Eye (tissue), 1 donor: ENCODE data around the gene CTDP1.

Source experiments
- DNase-seq: peaks from one replicate; pipeline ENCODE4 v3.0.0-alpha.2; 2015

CTDP1 gene

GRCh38 chr18:79679552-79680099, at the start of gene CTDP1:
Gene CTDP1 (plus strand): TSS chr18:79679803. CDS start chr18:79679948, 145 bp downstream.
- DNase-seq, result peak; percentile 98

GRCh38 chr18:79630281-79631095, 49.1 kb upstream of the CTDP1 start:
- no peak for DNase-seq

- no peak for DNase-seq
Observed at GRCh38 chr18:79631096-79631507, 48.5 kb upstream of the CTDP1 start.

- DNase-seq, result no peak
Observed at GRCh38 chr18:79631761-79632446, 47.7 kb upstream of the CTDP1 start.

- DNase-seq, result no peak
Observed at GRCh38 chr18:79632765-79633164, 46.8 kb upstream of the CTDP1 start.

DNA sequence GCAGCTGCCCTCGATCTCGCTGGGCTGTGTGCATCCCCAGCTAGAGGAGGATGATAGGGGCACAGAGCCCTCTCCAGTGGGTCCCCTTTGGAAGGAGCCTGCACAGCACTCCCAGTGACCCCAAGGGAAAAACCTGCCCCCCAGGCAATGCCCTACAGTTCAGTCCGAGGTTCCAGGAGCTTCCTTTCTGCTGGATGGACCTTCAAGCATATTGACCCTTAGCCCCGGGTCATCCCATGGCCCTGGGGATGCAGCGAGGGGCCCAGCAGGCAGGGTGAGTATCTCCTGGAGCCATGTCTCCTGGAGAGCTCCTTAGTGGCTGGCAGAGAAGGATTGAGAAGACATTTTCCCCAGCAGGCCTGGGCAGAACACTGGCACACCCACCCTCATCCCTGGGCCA, 45.4 kb upstream of the CTDP1 start:
- DNase-seq, result no peak

- DNase-seq, result no peak
Observed at GRCh38 chr18:79634593-79635426, 44.8 kb upstream of the CTDP1 start.

GRCh38 chr18:79635427-79635726, 44.2 kb upstream of the CTDP1 start:
- no peak for DNase-seq

- no peak for DNase-seq
Observed at GRCh38 chr18:79637181-79637920, 42.3 kb upstream of the CTDP1 start.

GRCh38 chr18:79637921-79638909, 41.4 kb upstream of the CTDP1 start:
- no peak for DNase-seq

DNA sequence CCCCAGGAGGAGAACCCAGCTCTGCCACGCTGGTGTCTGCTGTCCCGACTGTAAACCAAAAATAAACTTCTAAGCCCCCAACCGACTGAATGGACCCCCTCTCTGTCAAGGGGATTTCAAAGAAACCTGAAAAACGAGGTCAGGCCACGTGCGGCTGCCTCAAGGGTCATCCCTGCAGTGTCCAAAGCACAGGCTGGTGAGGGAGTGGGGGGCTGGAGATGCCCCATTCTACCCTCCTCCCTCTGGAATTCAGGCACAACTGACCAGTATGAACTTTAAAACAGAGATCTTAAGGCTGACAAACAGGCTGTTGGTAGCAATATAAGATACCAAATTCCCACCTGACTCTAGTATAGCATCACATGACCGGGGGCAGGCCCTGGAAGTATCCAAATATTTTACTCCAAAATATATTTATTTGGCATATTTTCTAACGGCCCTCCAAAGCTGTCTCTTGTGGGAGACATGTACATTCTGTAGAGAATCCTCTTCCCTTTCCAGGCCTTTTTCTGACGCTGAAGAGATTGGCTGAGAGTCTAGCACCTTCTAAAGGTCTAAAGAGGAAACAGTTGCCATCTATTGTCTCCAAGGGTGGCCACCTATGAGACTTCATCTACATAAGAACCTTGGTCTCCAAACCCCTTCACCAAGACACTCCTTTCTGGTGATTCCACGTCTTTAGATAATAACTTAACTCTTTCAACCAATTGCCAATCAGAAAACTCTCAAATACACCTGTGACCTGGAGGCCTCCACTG, 40.4 kb upstream of the CTDP1 start:
- no peak for DNase-seq

DNA sequence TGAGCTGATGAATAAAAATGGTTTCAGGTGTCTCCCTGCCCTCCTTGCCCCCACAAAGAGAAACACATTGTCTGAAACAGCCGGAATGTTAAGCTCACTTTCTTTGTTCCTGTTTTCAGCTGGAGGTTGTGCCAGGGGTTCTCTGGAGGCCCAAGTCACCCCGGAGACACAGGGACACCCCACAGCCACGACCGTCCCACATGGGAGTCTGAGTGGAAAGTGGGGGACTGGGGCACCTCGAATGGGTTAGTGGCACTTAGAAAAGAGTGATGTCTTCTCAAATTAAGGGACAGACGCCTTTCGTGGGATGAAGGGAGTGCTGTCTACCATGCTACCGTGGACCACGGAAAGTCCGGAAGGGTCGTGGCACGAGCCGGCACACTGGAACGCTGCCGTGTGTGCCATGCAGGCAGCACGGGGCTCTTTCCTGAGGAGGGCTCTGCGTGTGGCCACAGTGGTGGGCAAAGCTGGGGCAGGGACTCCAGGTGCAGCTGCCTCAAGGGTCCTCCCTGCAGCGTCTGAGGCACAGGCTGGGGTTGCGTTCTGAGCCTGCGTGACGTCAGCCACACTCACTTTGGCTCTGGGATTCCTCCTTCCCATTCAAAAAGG, 39.4 kb upstream of the CTDP1 start:
- no peak for DNase-seq

DNA sequence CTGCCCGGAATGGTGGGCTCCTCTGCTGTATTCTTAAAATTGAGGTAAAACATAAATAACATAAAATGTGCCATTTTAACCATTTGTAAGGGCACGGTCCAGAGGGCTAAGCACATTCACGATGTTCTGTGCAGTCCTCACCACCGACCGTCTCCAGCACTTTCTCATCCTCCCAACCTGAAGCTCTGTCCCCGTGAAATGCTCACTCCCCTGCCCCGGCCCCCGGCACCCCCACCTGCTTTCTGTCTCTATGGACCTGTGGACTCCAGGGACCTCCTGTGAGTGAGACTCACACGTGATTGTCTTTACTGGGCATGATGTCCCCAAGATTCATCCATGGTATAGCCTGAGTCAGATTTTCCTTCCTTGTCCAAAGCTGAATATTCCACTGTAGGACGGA, 38.7 kb upstream of the CTDP1 start:
- DNase-seq, result no peak

DNA sequence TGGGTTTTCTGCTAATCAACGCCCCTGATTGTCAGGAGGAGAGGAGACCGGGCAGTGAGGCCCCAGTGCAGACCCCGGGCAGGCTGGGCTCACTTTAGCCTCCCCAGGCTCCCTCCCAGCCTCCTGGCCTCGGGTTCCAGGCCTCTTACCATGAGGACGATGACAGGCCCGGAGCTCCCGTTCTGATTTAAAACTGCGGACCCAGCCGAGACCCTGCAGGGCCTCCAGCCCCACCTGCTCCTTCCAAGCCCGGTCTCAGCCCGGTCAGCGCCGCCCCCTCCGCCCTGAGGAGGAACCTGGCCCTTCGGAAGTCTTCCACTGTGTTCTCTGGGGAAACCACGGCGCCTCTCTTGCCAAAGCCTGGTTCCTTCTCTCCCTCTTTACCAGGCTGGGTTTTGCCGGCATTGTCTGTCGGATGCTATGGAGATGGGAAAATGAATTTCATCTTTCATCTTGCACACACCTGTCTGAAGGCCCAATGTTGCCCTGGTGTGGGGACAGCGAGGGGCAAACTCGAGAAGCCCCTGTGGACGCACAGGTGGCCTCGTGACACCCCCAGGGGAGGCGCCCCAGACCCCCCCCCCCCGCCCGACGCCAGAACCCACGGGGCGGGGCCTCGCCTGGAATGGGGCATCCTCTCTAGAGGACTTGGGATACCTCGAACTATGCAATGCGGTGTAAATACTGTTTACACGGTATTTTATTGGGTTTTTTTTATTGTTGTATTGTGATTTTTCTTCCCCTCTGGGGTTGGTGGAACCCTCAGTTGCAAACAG, 37.7 kb upstream of the CTDP1 start:
- DNase-seq, result no peak

DNA sequence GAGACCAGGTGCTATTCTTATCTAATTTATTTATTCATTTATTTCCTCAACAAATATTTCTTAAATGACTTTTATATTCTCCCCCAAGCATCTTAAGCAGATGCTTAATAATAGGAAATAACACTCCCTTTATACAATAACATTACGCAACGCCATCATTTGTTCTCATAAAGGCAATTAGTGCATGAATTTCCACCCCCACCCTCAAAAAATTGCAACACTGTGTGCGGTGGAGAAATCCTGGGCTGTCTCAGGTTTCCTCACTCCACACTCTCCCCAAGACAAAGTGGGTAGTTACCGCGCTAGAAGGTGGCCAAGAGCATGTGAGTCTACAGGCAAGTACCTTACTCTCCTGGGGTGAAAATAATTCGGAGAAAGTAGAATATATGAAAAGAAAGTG, 37.0 kb upstream of the CTDP1 start:
- DNase-seq, result no peak

DNA sequence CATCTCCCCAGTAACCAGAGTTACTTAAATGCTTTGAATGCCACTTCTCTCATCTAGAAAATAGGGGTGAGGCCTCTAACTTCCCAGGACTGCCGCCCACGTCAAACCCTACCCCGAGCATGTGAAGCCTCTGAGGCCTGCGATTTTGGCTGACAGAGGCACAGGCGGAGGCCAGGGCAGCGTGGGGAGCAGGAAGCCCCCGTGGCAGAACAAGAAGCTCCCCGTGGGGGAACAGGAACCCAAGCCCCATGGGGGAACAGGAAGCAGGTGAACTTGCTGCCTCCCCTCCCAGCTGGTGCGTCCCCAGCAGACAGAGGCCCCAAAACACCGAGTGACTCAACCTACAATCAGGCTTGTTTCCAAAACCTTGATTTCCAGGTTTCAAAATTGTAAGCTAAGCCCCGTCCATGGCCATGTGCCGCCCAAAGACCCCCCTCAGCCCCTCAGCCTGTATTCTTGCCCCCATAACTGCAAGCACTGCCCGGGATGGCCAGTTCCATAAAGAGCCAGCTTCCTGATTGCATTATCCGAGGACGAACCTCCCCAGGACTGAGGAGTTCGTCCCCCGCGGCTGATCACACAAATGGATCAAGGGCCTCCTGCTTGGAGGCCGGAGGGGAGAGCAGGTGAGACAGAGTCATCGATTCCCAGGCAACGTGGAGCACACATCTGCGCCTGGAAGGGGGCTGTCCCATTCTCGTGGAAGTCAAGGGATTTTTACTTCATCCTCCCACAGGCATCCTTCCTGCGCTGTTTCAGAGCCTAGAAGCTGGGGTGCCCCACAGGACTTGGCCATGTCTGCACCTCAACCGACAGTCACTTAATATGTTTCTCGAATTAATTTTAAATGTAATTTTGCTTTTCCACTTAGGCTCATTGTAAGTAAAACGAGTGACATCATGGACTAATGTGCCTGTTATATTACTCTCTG, 36.3 kb upstream of the CTDP1 start:
- DNase-seq, result no peak

GRCh38 chr18:79644006-79644665, 35.5 kb upstream of the CTDP1 start:
- peak; percentile 82 for DNase-seq

GRCh38 chr18:79644666-79645057, 34.9 kb upstream of the CTDP1 start:
- peak; percentile 47 for DNase-seq
